Ascending aorta (tissue), 2 donors: ENCODE measurements around the gene ARHGEF25. TPM values are rescaled to one million over a fixed set of nuclear protein-coding genes. Genes with fewer than 3 reads are reported as not detected.
"Not testable (repeated sequence)": the region's sequence is repeated elsewhere in the genome, so short reads cannot be mapped to it uniquely, and the experiment has no call there.

Experiments
- DNase-seq, 2 donors: peaks; one replicate each; pipeline ENCODE4 v3.0.0-alpha.2; 2019; ENCODE audit warnings: low spot score in 2 of 2
- H3K27ac ChIP-seq, 2 donors: fragments of 200-600 bp; sonication (generic); one replicate each; pipeline ENCODE4 v1.5.1; 2016 to 2017; ENCODE audit warnings: mild to moderate bottlenecking in 1 of 2
- H3K27me3 ChIP-seq: fragments of 200-600 bp; sonication (generic); one replicate; pipeline ENCODE4 v1.5.1; 2017
- H3K36me3 ChIP-seq, 2 donors: fragments of 200-600 bp; sonication (generic); one replicate each; pipeline ENCODE4 v1.5.1; 2016
- H3K4me1 ChIP-seq, 2 donors: fragments of 200-600 bp; sonication (generic); one replicate each; pipeline ENCODE4 v1.5.1; 2016 to 2017; ENCODE audit warnings: mild to moderate bottlenecking in 1 of 2
- H3K4me3 ChIP-seq, 2 donors: fragments of 200-600 bp; sonication (generic); one replicate each; pipeline ENCODE4 v1.5.1; 2016 to 2017; ENCODE audit warnings: mild to moderate bottlenecking in 1 of 2
- H3K9me3 ChIP-seq, 2 donors: fragments of 200-600 bp; sonication (generic); one replicate each; pipeline ENCODE4 v1.5.1; 2016
- CTCF ChIP-seq, 3 experiments: fragments of 200-600 bp in 2 of 3; fragments of 450-650 bp in 1 of 3; sonication (generic) in 2 of 3; IDR thresholded peaks; one replicate each; pipeline ENCODE4 v1.5.1; 2016 to 2019; ENCODE audit warnings: antibody characterized with exemption in 3 of 3, mild to moderate bottlenecking in 1 of 3, moderate library complexity in 1 of 3
- intact Hi-C: fragments of 100-400 bp; cut with DNase I; formaldehyde crosslinking; loops from one replicate; pipeline ENCODE4 v1.15.1; 2023
- total RNA-seq: library from RNA; depleted of rRNA; stranded (reverse); fragments of >200 nt; gene quantifications from one replicate; pipeline ENCODE4 v1.1.0, GENCODE V29; 2016

The ARHGEF25 gene
- total RNA-seq, 1 donor from 2014 or later, result 47.8 TPM

- DNase-seq, result no peak
- Histone ChIP-seq H3K27ac (no peak overlapping the region), H3K36me3 (no peaks in the 10 kb centered on the region), H3K4me3 (no peak overlapping the region), H3K9me3 (no peaks in the 10 kb centered on the region), H3K27me3 (no peaks in the 10 kb centered on the region), H3K4me1 (peaks cover 0 to 7% of the 10 kb centered on the region in 2 donors)
- intact Hi-C loops, result no loop called here
- TF ChIP-seq CTCF (IDR thresholded peaks at IDR 0.05), result no peak
Observed at GRCh38 chr12:57586832-57587429, 24.3 kb upstream of the ARHGEF25 start.

GRCh38 chr12:57588951-57589610 lies 22.2 kb upstream of the ARHGEF25 start:
- H3K27ac ChIP-seq, H3K4me3 ChIP-seq, DNase-seq, H3K36me3 ChIP-seq, H3K9me3 ChIP-seq, H3K27me3 ChIP-seq, intact Hi-C loops: not testable (repeated sequence)
- peaks cover 0 to 19% of the 10 kb centered on the region in 2 donors for H3K4me1 ChIP-seq

GRCh38 chr12:57590479-57590863 lies 20.8 kb upstream of the ARHGEF25 start:
- intact Hi-C loops, result loop anchor here (2.0 kb wide), 2 partner anchors 20 to 30 kb away; partner anchors contain the start of gene ARHGEF25
- peak overlapping the region; percentile 82 to 89 for H3K27ac ChIP-seq

GRCh38 chr12:57590864-57591781 lies 20.1 kb upstream of the ARHGEF25 start, which contains the start of gene PIP4K2C:
Gene PIP4K2C (plus strand): TSS chr12:57591192. CDS start chr12:57591290, 98 bp downstream.
- no peak for TF ChIP-seq CTCF (IDR thresholded peaks at IDR 0.05)
- H3K4me1 ChIP-seq, result peaks cover 0 to 19% of the 10 kb centered on the region in 2 donors
- DNase-seq, result peak; percentile 53 to 86
- peaks cover 9 to 19% of the 10 kb centered on the region in 2 donors for H3K36me3 ChIP-seq
- H3K27ac ChIP-seq, result peak within 1 kb of the TSS; percentile 82 to 89
- peak within 1 kb of the TSS; percentile 79 to 99 for H3K4me3 ChIP-seq
- H3K9me3 ChIP-seq, result no peaks in the 10 kb centered on the region
- no peaks in the 10 kb centered on the region for H3K27me3 ChIP-seq
- intact Hi-C loops, result loop anchor here (2.0 kb wide), 2 partner anchors 20 to 30 kb away; partner anchors contain the start of gene ARHGEF25

More at GRCh38 chr12:57590479-57590863, 20.8 kb upstream of the ARHGEF25 start:
- Histone ChIP-seq H3K27me3 (no peaks in the 10 kb centered on the region), H3K36me3 (peaks cover 2 to 12% of the 10 kb centered on the region in 2 donors), H3K9me3 (no peaks in the 10 kb centered on the region), H3K4me1 (peaks cover 0 to 19% of the 10 kb centered on the region in 2 donors), H3K4me3 (peak overlapping the region; percentile 79 to 99)
- TF ChIP-seq CTCF (IDR thresholded peaks at IDR 0.05), result no peak
- no peak for DNase-seq

GRCh38 chr12:57591782-57592325 lies 19.4 kb upstream of the ARHGEF25 start:
- peaks cover 0 to 19% of the 10 kb centered on the region in 2 donors for H3K4me1 ChIP-seq
- peaks cover 9 to 24% of the 10 kb centered on the region in 2 donors for H3K36me3 ChIP-seq
- peak overlapping the region; percentile 82 to 89 for H3K27ac ChIP-seq
- intact Hi-C loops, result loop anchor here (2.0 kb wide), 2 partner anchors 19 to 29 kb away; partner anchors contain the start of gene ARHGEF25
- no peaks in the 10 kb centered on the region for H3K9me3 ChIP-seq
- no peak for DNase-seq
- no peaks in the 10 kb centered on the region for H3K27me3 ChIP-seq
- TF ChIP-seq CTCF (IDR thresholded peaks at IDR 0.05), result no peak
- peak overlapping the region; percentile 79 to 99 for H3K4me3 ChIP-seq
